ENCODE measurements around the gene RAX2. TPM values are rescaled to one million over a fixed set of nuclear protein-coding genes. Genes with fewer than 3 reads are reported as not detected.

The RAX2 gene
- total and polyA plus RNA-seq, 9 of the 15 experiments (the other 6 are each of a cell fraction or from before 2014, with no cell fraction given): not detected

- TF ChIP-seq ADNP (tag; IDR thresholded peaks at IDR 0.05): no peak
- peak; percentile 31 for TF ChIP-seq CHD4 (IDR thresholded peaks at IDR 0.05; ENCODE audit: insufficient read depth, insufficient replicate concordance, low read depth, low read length, poor library complexity, severe bottlenecking)
- TF ChIP-seq SLC30A9 (CRISPR knock-in tag; IDR thresholded peaks at IDR 0.05): no peak
- TF ChIP-seq TAL1 (IDR thresholded peaks at IDR 0.05): no peak
- TF ChIP-seq, protein P1, sequence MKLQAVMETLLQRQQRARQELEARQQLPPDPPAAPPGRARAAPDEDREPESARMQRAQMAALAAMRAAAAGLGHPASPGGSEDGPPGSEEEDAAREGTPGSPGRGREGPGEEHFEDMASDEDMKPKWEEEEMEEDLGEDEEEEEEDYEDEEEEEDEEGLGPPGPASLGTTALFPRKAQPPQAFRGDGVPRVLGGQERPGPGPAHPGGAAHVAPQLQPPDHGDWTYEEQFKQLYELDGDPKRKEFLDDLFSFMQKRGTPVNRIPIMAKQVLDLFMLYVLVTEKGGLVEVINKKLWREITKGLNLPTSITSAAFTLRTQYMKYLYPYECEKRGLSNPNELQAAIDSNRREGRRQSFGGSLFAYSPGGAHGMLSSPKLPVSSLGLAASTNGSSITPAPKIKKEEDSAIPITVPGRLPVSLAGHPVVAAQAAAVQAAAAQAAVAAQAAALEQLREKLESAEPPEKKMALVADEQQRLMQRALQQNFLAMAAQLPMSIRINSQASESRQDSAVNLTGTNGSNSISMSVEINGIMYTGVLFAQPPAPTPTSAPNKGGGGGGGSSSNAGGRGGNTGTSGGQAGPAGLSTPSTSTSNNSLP (IDR thresholded peaks at IDR 0.05; ENCODE audit: borderline replicate concordance, low read depth, low read length): no peak
Measured at GRCh38 chr19:3771000-3771905, 775 bp downstream of the RAX2 start (continued).

DNA sequence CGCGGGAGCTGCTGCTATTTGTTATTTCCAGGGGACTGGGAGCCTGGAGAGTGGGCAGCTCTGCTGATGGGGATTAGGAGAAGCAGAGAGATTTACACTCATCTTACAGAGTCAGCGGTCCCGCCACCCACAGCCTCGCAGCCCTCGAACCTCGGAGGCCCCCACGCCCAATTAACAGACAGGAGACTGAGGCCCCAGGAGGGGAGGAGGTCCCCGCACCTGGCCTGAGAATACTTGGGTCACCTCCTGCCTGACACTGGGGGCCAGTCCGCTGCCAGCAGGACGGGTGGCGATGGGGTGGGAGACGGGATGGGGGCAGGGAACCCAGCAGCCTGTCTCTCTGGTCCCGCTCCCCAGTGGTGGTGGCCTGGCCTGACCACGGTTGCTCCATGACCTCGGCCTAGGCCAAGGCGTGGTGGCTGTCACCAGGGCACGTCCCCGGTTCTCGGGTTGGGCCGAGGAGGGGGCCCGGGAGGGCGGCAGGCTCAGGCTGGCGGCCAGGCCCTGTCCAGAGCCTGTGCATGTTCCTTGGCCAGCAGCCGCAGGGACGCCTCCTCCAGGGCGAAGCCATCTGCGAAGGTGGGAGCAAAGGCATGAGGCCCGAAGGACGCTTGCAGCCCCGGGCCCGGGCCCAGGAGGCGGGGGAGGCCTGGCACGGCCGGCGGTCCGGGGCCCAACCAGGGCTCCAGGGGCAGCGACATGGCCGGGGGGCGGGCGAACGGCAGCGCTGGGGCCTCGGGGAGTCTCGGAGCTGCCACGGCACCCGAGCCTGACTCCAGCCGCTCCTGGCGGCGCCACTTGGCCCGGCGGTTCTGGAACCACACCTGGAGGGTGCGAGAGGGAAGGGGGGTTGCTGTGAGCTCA lies 1.7 kb downstream of the RAX2 start:
- Histone ChIP-seq H3K9me3 (replicated peaks; ENCODE audit: control insufficient read depth, insufficient read depth, low read depth, low read length) (no peaks in the 10 kb centered on the region), H3K9ac (ENCODE audit: insufficient read depth in 1 of 2, low read depth in 2 of 2, low read length in 2 of 2) (peak overlapping the region in 1 of 2 experiments; percentile 52; a peak in 1 of 4 replicates), H3K27ac (ENCODE audit: extremely low read depth, low read depth, low read length) (no peak overlapping the region), H3K79me2 (ENCODE audit: control insufficient read depth, insufficient read depth, low read length) (no peaks in the 10 kb centered on the region), H2AFZ (ENCODE audit: low read depth, low read length) (no peak overlapping the region), H3K4me3 (no peak overlapping the region), H3K4me2 (ENCODE audit: insufficient read depth, low read length) (no peak overlapping the region), H3K36me3 (ENCODE audit: control insufficient read depth, insufficient read depth, low read length) (peaks cover 22% of the 10 kb centered on the region; the same call in 1 of the 3 replicates), H4K20me1 (replicated peaks; ENCODE audit: control insufficient read depth, insufficient read depth, low read length) (no peaks in the 10 kb centered on the region), H3K9me1 (ENCODE audit: control insufficient read depth, insufficient read depth, low read length) (no peaks in the 10 kb centered on the region), H3K27me3 (ENCODE audit: control insufficient read depth in 2 of 2, insufficient read depth in 2 of 2, low read length in 2 of 2) (no peaks in the 10 kb centered on the region), H3K4me1 (replicated peaks in 1 of 2; ENCODE audit: control insufficient read depth in 2 of 2, insufficient read depth in 2 of 2, low read length in 2 of 2) (peaks cover 0 to 57% of the 10 kb centered on the region in 2 experiments; a peak in 3 of 5 replicates)
- no peak for DNase-seq (ENCODE audit: extremely low read depth in 1 of 4, low spot score in 3 of 4)
- WGBS (ENCODE audit: insufficient coverage, low coverage, missing lambda C conversion rate): 83% methylated on average over 31 of the region's 53 CpGs
- intact Hi-C loops (cut with micrococcal nuclease) (no loop called here), in situ Hi-C loops (cut with MboI) (no loop called here)
- ChIA-PET CTCF (ENCODE audit: low intra/inter-chr PET ratio) (no interaction called here), POLR2A (interaction anchor here (0.6 to 5.9 kb wide), 2 partner anchors 7 to 15 kb away, joined by 3 to 48 read pairs; partner anchors contain the start of genes APBA3 and MRPL54)
- no peak for TF ChIP-seq ZEB2 (IDR thresholded peaks at IDR 0.05)
- peak; percentile 29 for TF ChIP-seq PCBP1 (IDR thresholded peaks at IDR 0.05; ENCODE audit: low read depth, low read length, poor library complexity, severe bottlenecking)
- no peak for TF ChIP-seq TRIM24 (IDR thresholded peaks at IDR 0.05)
- no peak for TF ChIP-seq HBP1 (CRISPR knock-in tag; IDR thresholded peaks at IDR 0.05)
- FAIRE-seq: no peak
- ATAC-seq: no peak
- no TSS peak for BruUV-seq (replicated peaks)

All from K562 (cell line).